HG03575 (cell line): ENCODE results near the gene TLR7.

Source experiments
- ATAC-seq: cut with Tn5 transposase; IDR thresholded peaks from one replicate; pipeline ENCODE4 v1.9.1; 2021; ENCODE audit not compliant: unreplicated experiment, insufficient number of reproducible peaks, low FRiP score; ENCODE audit errors: extremely low read depth

TLR7 gene

DNA sequence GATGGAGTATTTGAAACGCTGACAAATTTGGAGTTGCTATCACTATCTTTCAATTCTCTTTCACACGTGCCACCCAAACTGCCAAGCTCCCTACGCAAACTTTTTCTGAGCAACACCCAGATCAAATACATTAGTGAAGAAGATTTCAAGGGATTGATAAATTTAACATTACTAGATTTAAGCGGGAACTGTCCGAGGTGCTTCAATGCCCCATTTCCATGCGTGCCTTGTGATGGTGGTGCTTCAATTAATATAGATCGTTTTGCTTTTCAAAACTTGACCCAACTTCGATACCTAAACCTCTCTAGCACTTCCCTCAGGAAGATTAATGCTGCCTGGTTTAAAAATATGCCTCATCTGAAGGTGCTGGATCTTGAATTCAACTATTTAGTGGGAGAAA, 52.7 kb downstream of the TLR7 start:
- ATAC-seq: no peak

- ATAC-seq: no peak
Observed at GRCh38 chrX:12920990-12921389, 54.1 kb downstream of the TLR7 start.

DNA sequence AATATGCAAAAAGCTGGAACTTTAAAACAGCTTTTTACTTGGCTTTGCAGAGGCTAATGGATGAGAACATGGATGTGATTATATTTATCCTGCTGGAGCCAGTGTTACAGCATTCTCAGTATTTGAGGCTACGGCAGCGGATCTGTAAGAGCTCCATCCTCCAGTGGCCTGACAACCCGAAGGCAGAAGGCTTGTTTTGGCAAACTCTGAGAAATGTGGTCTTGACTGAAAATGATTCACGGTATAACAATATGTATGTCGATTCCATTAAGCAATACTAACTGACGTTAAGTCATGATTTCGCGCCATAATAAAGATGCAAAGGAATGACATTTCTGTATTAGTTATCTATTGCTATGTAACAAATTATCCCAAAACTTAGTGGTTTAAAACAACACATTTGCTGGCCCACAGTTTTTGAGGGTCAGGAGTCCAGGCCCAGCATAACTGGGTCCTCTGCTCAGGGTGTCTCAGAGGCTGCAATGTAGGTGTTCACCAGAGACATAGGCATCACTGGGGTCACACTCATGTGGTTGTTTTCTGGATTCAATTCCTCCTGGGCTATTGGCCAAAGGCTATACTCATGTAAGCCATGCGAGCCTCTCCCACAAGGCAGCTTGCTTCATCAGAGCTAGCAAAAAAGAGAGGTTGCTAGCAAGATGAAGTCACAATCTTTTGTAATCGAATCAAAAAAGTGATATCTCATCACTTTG, 55.2 kb downstream of the TLR7 start:
- ATAC-seq: no peak

GRCh38 chrX:12922599-12922919, 55.7 kb downstream of the TLR7 start:
- ATAC-seq: no peak

DNA sequence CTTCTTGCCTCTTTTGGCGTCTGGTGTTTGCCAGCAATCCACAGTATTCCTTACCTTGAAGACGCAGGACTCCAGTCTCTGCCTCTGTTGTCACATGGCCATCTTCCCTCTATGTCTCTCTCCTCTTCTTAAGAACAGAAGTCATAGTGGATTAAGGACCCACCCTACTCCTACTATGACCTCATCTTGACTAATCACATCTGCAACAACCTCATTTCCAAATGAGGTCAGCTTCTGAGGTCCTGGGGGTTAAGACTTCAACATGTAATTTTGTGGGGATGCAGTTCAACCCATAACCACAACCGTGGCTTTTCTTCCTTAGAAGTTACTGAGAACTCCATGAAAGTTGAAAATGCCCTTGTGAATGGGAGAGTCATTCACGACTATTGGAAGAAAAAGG, 62.8 kb downstream of the TLR7 start:
- ATAC-seq: no peak

- ATAC-seq: no peak
Observed at GRCh38 chrX:12930150-12930549, 63.3 kb downstream of the TLR7 start.

GRCh38 chrX:12932244-12932643, 65.4 kb downstream of the TLR7 start:
- ATAC-seq: no peak

- no peak for ATAC-seq
Observed at GRCh38 chrX:12934850-12935249, 68.0 kb downstream of the TLR7 start.

DNA sequence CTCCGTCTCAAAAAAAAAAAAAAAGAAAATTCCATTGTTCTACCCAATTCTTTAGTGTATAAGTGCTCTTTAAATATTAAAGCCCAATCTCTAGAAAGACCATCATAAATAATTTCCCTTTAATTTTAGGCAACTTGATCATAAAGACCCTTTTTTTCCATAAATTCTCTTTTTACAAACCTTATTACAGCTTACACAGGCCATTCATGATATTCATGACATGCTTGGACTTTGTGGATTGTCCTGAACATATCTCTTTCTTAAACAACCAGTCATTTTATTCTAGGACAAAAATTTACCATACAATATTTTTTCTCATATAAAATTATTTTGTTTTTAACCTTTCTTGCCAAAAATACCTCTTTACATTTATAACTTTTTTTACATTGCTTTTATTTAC, 70.1 kb downstream of the TLR7 start:
- ATAC-seq: no peak
